Camera-type eye (tissue), 1 donor: Measurements from ENCODE around the gene C11orf42. TPM values are rescaled to one million over a fixed set of nuclear protein-coding genes. Genes with fewer than 3 reads are reported as not detected.

Experiments used
- total RNA-seq: library from RNA; depleted of rRNA; stranded (reverse); fragments of >200 nt; gene quantifications from one replicate; pipeline ENCODE4 v1.2.3, GENCODE V29; 2014

Gene C11orf42
- not detected for total RNA-seq

GRCh38 chr11:6205366-6205765, at the start of gene C11orf42:
Gene C11orf42 (plus strand): TSS chr11:6205557. CDS start chr11:6205616, 59 bp downstream.

GRCh38 chr11:6170226-6170625, 35.1 kb upstream of the C11orf42 start, which contains the start of gene OR52B2:
Gene OR52B2 (minus strand): TSS chr11:6170326. CDS start chr11:6170326, 0 bp downstream.

GRCh38 chr11:6199174-6199810, 6.1 kb upstream of the C11orf42 start, which contains the start of gene OR52W1:
Gene OR52W1 (plus strand): TSS chr11:6199224. CDS start chr11:6199224, 0 bp downstream.

GRCh38 chr11:6234387-6235107, 29.2 kb downstream of the C11orf42 start, which contains the start of gene FHIP1B:
Gene FHIP1B (minus strand): TSS chr11:6234636. CDS start chr11:6224516, 10,120 bp downstream.

GRCh38 chr11:6238902-6239301, 33.5 kb downstream of the C11orf42 start, which contains the start of gene CNGA4:
Gene CNGA4 (plus strand): TSS chr11:6239089. CDS start chr11:6239207, 118 bp downstream.

Other genes with a start within 250 kb of the C11orf42 start
- not detected for gene OR56A5, start 237.1 kb upstream of the C11orf42 start, total RNA-seq
- gene OR52L1, start 218.6 kb upstream of the C11orf42 start, total RNA-seq: not detected
- 0.11 TPM for gene OR56A4, start 198.6 kb upstream of the C11orf42 start, total RNA-seq
- gene OR56A1, start 174.8 kb upstream of the C11orf42 start, total RNA-seq: 0.11 TPM
- not detected for gene OR56B4, start 97.9 kb upstream of the C11orf42 start, total RNA-seq
- gene OR52B2, start 35.2 kb upstream of the C11orf42 start, total RNA-seq: not detected
- gene OR52W1, start 6.3 kb upstream of the C11orf42 start, total RNA-seq: not detected
- 60.8 TPM for gene FHIP1B, start 29.1 kb downstream of the C11orf42 start, total RNA-seq
- gene CNGA4, start 33.5 kb downstream of the C11orf42 start, total RNA-seq: 0.27 TPM
- 1.7 TPM for gene CCKBR, start 54.3 kb downstream of the C11orf42 start, total RNA-seq
- 38.2 TPM for gene CAVIN3, start 114.9 kb downstream of the C11orf42 start, total RNA-seq
- 31.7 TPM for gene SMPD1, start 184.9 kb downstream of the C11orf42 start, total RNA-seq
- gene APBB1, start 213.5 kb downstream of the C11orf42 start, total RNA-seq: 84.1 TPM
- 2.8 TPM for gene HPX, start 235.4 kb downstream of the C11orf42 start, total RNA-seq